ENCODE results near the gene ZIM2. TPM values are rescaled to one million over a fixed set of nuclear protein-coding genes. Genes with fewer than 3 reads are reported as not detected.

Gene ZIM2
- total RNA-seq, 1 donor from 2014 or later, result not detected

DNA sequence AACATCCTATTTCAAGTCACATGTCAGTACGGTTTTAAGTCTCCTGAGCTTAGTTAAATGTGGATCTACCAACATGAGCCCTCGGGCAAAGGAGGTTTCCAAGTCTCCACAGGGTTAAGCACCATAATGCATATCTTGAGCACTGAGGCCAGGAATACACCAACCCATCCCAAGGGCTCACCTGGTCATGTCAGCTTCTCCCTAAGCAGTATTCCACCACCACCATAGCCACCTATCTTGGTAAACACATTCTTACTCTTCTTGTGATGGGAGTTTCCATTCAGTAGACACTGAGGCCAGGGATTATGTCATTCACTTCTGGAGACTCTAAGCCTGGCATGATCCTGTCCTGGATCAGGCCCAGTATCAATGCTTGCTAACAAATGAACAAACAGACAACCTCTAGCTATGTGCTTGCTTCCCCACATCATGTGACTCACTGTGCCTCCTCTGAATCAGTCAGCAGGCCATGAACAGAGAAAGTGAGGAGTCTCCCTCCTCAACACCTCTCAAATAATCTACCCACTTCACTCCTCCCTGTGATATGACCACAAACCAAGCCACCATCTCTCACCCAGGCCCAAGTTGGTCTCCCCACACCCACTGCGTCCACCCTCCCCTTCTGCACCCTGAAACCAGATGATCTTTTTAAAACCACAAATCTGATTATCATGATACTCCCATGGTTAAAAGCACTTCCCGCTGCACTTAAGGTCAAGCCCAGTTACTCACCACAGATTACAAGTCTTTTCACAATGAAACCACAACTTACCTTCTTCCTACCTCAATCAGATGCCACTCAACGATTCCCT is 5.8 kb downstream of the ZIM2 start:
- Histone ChIP-seq H3K27ac (ENCODE audit: low read depth, low read length) (no peak overlapping the region), H4K20me1 (ENCODE audit: insufficient read depth, low read length) (no peaks in the 10 kb centered on the region), H2AFZ (ENCODE audit: low read depth, low read length) (no peak overlapping the region), H3K4me1 (ENCODE audit: insufficient read depth, low read length) (no peaks in the 10 kb centered on the region), H3K4me2 (ENCODE audit: low read length) (no peak overlapping the region), H3K27me3 (ENCODE audit: insufficient read depth, low read length) (no peaks in the 10 kb centered on the region), H3K9me3 (ENCODE audit: insufficient read depth, low read depth, low read length) (peaks cover 10% of the 10 kb centered on the region), H3K9ac (ENCODE audit: low read length) (no peak overlapping the region), H3K79me2 (ENCODE audit: insufficient read depth, low read length) (no peaks in the 10 kb centered on the region), H3K36me3 (ENCODE audit: insufficient read depth, low read length) (no peaks in the 10 kb centered on the region), H3K4me3 (ENCODE audit: insufficient read depth, low read depth, low read length) (no peak overlapping the region)
- Mint-ChIP-seq H3K27me3 (ENCODE audit: low read depth, unreplicated experiment) (no peaks in the 10 kb centered on the region), H3K27ac (ENCODE audit: unreplicated experiment) (no peak overlapping the region), H3K9me3 (ENCODE audit: unreplicated experiment) (peaks cover 22% of the 10 kb centered on the region), H3K4me3 (ENCODE audit: unreplicated experiment) (no peak overlapping the region), H3K4me1 (ENCODE audit: low read depth, unreplicated experiment) (no peaks in the 10 kb centered on the region), H3K36me3 (ENCODE audit: low read depth, unreplicated experiment) (no peaks in the 10 kb centered on the region)
- DNase-seq (ENCODE audit: low read depth) (no peak), FAIRE-seq (no peak)
- TF ChIP-seq CTCF (IDR thresholded peaks at IDR 0.05; ENCODE audit: insufficient read depth, low read depth, low read length) (no peak), EZH2 (IDR thresholded peaks at IDR 0.05; ENCODE audit: insufficient read depth, low read length) (no peak)

GRCh38 chr19:56832352-56832928 is 8.1 kb downstream of the ZIM2 start:
- Mint-ChIP-seq H3K36me3 (ENCODE audit: low read depth, unreplicated experiment) (no peaks in the 10 kb centered on the region), H3K27ac (ENCODE audit: unreplicated experiment) (no peak overlapping the region), H3K4me3 (ENCODE audit: unreplicated experiment) (no peak overlapping the region), H3K9me3 (ENCODE audit: unreplicated experiment) (peaks cover 12% of the 10 kb centered on the region), H3K27me3 (ENCODE audit: low read depth, unreplicated experiment) (no peaks in the 10 kb centered on the region), H3K4me1 (ENCODE audit: low read depth, unreplicated experiment) (no peaks in the 10 kb centered on the region)
- Histone ChIP-seq H3K27me3 (ENCODE audit: insufficient read depth, low read length) (no peaks in the 10 kb centered on the region), H3K36me3 (ENCODE audit: insufficient read depth, low read length) (no peaks in the 10 kb centered on the region), H3K27ac (ENCODE audit: low read depth, low read length) (no peak overlapping the region), H4K20me1 (ENCODE audit: insufficient read depth, low read length) (no peaks in the 10 kb centered on the region), H3K9me3 (ENCODE audit: insufficient read depth, low read depth, low read length) (peaks cover 10% of the 10 kb centered on the region), H3K4me3 (ENCODE audit: insufficient read depth, low read depth, low read length) (no peak overlapping the region), H3K4me1 (ENCODE audit: insufficient read depth, low read length) (no peaks in the 10 kb centered on the region), H3K79me2 (ENCODE audit: insufficient read depth, low read length) (no peaks in the 10 kb centered on the region), H2AFZ (ENCODE audit: low read depth, low read length) (no peak overlapping the region), H3K4me2 (ENCODE audit: low read length) (no peak overlapping the region), H3K9ac (ENCODE audit: low read length) (no peak overlapping the region)
- FAIRE-seq, result no peak
- DNase-seq (ENCODE audit: low read depth), result no peak
- TF ChIP-seq CTCF (IDR thresholded peaks at IDR 0.05; ENCODE audit: insufficient read depth, low read depth, low read length) (no peak), EZH2 (IDR thresholded peaks at IDR 0.05; ENCODE audit: insufficient read depth, low read length) (no peak)

DNA sequence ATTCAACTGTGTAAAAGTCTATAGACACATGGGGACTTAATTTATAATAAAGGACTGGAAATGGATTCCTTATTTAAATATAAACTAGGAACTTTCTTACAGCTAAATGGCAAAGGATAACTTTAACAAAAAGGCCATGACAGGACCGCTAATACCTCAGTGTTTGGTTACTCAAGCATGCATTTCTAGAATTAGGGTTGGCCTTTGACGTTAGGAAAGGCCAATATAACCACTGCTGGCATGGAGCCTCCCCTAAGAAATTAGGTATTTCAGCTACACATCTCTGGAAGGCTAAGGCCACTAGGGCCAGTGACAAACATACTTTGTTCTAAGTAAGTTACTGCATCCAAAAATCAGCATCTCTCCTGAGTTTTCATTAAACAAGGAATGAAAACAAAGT is 9.3 kb downstream of the ZIM2 start:
- TF ChIP-seq EZH2 (IDR thresholded peaks at IDR 0.05; ENCODE audit: insufficient read depth, low read length) (no peak), CTCF (IDR thresholded peaks at IDR 0.05; ENCODE audit: insufficient read depth, low read depth, low read length) (no peak)
- Histone ChIP-seq H3K4me1 (ENCODE audit: insufficient read depth, low read length) (no peaks in the 10 kb centered on the region), H3K4me3 (ENCODE audit: insufficient read depth, low read depth, low read length) (no peak overlapping the region), H3K36me3 (ENCODE audit: insufficient read depth, low read length) (no peaks in the 10 kb centered on the region), H3K27me3 (ENCODE audit: insufficient read depth, low read length) (no peaks in the 10 kb centered on the region), H3K4me2 (ENCODE audit: low read length) (no peak overlapping the region), H3K9ac (ENCODE audit: low read length) (no peak overlapping the region), H3K9me3 (ENCODE audit: insufficient read depth, low read depth, low read length) (peaks cover 10% of the 10 kb centered on the region), H3K27ac (ENCODE audit: low read depth, low read length) (no peak overlapping the region), H2AFZ (ENCODE audit: low read depth, low read length) (no peak overlapping the region), H3K79me2 (ENCODE audit: insufficient read depth, low read length) (no peaks in the 10 kb centered on the region), H4K20me1 (ENCODE audit: insufficient read depth, low read length) (no peaks in the 10 kb centered on the region)
- no peak for DNase-seq (ENCODE audit: low read depth)
- Mint-ChIP-seq H3K4me1 (ENCODE audit: low read depth, unreplicated experiment) (no peaks in the 10 kb centered on the region), H3K27ac (ENCODE audit: unreplicated experiment) (no peak overlapping the region), H3K27me3 (ENCODE audit: low read depth, unreplicated experiment) (no peaks in the 10 kb centered on the region), H3K9me3 (ENCODE audit: unreplicated experiment) (peaks cover 12% of the 10 kb centered on the region), H3K4me3 (ENCODE audit: unreplicated experiment) (no peak overlapping the region), H3K36me3 (ENCODE audit: low read depth, unreplicated experiment) (no peaks in the 10 kb centered on the region)
- no peak for FAIRE-seq

All from astrocyte (in vitro differentiated cells and primary cell).